HG03439 (cell line): ENCODE data around the gene B3GAT3.
"Not testable (repeated sequence)": the region's sequence is repeated elsewhere in the genome, so short reads cannot be mapped to it uniquely, and the experiment has no call there.

Experiments
- ATAC-seq: cut with Tn5 transposase; IDR thresholded peaks from one replicate; pipeline ENCODE4 v1.9.1; 2021; ENCODE audit warnings: mild to moderate bottlenecking, moderate library complexity; ENCODE audit not compliant: unreplicated experiment

Gene B3GAT3

DNA sequence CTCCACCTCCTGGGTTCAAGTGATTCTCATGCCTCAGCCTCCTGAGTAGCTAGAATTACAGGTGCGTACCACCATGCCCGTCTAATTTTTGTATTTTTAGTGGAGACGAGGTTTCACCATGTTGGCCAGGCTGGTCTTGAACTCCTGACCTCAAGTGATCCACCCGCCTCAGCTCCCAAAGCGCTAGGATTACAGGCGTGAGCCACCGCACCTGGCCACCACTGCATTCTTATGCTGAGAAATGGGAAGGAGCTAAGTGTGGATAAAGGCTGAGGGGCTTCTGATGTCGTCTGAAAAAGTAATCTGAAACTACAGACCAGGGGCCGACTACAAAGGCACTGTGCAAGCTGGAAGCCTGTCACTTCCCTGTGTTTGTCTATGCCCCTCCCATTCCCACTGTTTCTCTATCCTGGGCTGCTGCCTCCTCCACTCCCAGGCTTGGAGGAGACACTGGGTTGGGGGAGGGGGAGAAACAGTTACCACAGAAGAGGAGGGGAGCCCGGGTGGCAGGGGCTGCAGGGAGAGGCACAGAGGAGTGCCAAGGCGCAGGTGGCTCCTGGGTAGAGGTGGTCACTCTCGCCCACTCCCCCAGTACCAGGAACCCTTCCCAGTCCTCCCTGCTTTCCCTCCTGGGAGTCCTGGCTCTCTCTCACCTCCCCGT, 17.2 kb downstream of the B3GAT3 start:
- no peak for ATAC-seq

DNA sequence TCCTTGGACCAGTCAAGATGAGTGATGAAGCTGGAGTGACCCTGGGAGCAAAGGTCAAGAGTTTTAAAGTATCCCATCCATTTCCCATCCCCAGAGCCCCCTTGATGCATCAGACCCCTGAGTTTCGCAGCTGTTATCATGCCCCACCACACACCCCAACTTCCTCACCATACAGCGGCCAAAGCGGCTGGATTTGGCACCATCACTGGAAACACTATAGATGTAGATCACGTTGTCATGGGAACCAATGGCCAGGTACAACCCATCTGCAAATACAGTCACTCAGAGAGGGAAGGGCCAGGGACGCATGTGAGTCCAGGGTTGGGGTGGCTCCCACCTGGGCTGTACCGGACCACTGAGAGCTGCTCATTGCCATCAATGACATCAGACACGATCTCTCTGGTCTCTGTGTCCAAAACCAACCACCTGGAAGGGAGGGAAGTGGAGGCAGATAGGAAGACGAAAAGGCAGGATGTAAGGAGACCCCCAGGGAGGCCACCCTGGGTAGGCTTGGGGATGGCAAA, 17.9 kb downstream of the B3GAT3 start:
- ATAC-seq = no peak

DNA sequence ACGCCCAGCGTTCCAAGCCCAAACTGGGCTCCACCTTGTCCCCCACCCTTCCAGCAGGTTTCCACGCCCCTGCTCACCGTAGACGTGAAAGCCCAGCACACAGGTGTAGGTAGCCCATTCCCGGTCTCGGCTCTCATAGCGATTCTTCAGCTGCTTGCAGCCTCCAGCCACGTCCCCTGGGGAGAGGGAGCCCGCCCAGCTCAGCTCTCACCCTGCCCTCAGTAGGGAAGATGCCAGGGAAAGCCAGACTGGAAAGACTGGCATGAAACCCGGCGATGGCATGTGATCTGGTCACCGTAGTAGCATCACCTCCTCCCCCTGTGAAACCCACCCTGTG, 18.7 kb downstream of the B3GAT3 start:
- no peak for ATAC-seq

DNA sequence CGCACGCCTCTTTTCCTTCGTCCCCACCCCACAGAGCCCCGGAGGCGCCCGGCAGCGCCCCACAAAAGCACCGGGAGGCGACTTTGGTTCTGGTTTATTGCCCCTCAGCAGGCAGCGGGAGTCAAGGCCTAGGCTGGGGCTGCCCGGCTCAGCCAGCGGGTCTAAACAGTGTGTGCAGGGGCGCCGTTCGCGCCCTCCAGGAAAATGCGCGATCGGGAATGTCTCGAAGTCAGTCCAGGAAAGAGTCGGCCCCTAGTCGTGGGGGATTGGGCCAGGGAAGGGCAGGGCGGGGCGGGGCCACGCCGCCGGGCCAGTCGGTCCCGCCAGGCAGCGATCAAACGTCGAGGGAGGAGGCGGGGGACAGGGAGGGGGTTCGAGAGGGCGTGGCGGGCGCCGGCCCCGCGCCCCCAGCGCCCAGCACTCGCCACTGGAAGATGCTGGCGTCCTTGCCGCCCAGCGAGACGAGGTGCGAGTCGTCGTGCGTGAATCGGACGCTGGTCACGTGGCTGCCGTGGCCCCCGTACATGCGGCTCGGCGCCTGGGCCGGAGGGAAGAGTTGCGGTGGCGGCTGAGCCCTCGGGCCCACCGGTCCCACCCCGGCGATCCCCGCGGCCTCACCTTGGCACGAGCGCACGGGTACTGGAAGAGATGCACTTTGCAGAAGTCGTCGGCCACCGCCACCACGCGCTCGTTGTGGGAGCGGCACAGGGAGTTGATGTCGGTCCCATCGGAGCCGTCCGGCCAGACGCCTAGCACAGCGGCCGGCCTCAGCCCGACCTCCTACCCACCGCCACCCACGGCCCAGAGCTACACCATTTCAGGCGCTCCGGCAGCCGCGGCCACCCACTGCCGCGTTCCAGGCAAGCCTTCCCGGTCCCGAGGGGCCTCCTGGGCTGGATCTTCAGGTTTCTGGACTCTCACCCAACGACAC, 19.4 kb downstream of the B3GAT3 start:
- no peak for ATAC-seq

DNA sequence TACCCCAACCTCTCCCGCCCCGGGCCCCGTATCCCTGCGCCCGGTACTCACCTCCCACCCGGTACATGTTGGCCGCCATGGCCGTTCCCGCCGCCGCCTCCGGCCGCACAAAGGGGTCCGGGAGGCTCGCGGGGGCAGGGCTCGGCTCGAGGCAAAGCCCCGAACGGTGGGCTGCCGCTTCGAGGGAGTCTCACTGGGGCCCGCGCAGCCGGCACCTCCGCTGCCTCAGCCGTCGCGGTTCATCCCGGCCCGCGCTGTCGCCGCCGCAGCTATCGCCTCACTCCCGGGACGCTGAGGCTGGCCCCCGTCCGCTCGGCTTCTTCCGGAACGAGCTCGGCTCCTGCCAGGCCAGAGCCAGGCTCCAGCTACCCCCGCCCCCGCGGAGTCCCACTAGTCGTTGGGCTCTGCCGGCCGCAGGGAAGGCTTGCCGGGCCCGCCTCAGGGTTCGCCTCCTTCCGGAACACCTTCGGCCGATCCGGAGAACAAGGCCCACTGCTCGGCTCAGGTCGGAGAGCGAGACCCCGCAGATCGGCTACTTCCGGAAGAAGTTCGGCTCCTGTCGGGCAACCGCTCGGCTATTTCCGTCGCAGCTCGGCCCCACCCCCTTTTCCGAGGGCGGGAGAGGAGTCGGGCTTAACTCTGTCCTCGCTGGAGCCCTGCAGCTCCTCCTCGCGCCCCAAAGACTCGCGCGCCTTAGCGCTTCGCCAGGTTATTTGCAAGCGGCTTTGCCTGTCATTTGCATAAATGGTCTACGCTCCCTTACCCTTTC, 20.2 kb downstream of the B3GAT3 start, which contains the start of gene MTA2:
TSS of gene MTA2 (minus strand) at position 494 of the 769 bp plus-strand sequence. CDS start at position 79, 415 bp downstream.
- ATAC-seq = peak; percentile 73

DNA sequence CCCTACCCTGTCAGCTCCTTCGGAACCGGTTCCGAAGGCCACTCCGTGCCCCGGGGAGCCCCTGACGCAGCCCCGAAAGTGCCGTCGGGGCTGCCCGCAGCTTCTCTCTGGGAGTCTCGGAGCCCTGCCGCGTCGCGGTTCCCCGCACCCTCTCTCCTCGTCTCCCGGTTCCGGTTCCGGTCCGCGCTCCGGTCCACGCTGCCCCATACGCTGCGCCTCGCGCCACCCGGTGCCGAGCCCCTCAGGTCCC, 20.7 kb downstream of the B3GAT3 start:
- ATAC-seq = peak; percentile 11

GRCh38 chr11:62600367-62601121, 21.2 kb downstream of the B3GAT3 start:
- ATAC-seq = no peak

DNA sequence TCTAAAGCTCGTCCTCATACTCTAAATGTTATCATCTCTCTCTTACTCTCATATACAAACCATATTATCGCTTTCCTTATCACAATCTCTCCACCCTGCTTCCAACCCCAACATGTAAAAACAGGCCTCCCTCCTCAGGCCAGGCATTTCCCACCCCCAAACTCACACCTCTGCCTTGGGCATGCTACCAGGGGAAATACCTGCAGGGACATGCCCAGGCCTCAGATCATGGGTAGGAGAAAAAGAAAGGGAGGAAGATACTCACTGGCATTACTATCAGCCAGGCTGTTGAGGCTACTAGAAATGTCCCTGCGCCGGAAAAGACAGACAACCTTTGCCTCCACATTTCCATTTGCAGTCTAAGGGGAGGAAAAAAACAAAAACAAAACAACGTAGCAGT, 21.9 kb downstream of the B3GAT3 start:
- no peak for ATAC-seq

DNA sequence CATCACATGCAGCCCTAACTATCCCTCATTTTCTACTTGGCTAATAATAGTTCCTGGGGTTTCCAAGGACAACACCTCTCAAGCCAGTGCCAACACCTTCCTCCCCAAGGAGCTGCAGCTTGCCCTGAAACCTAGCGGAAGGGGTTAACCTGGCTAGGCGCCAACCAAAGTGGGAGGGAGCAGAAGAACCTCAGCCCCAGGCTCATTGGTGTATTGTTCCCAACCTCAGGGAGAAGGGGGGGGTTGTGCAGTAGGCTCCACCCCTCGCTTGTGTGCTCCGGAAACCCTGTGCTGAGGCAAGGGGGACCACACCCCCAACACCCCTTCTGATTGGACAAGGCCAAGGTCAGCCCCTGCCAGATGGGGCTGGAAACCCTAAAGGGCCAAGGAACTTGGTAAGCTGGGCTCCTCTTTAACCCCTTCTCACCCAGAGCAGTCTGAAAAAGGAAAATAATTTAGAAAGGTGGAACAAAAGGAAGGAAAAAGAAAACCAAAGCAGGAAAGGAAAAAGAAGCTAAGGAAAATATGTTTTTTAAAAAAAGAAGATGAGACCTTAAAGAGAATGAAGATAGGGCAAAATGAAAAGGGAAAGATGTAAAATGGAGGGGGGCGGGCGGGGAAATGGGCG, 22.6 kb downstream of the B3GAT3 start:
- ATAC-seq = peak; percentile 50

GRCh38 chr11:62595124-62595523, 26.7 kb downstream of the B3GAT3 start:
- ATAC-seq = no peak

DNA sequence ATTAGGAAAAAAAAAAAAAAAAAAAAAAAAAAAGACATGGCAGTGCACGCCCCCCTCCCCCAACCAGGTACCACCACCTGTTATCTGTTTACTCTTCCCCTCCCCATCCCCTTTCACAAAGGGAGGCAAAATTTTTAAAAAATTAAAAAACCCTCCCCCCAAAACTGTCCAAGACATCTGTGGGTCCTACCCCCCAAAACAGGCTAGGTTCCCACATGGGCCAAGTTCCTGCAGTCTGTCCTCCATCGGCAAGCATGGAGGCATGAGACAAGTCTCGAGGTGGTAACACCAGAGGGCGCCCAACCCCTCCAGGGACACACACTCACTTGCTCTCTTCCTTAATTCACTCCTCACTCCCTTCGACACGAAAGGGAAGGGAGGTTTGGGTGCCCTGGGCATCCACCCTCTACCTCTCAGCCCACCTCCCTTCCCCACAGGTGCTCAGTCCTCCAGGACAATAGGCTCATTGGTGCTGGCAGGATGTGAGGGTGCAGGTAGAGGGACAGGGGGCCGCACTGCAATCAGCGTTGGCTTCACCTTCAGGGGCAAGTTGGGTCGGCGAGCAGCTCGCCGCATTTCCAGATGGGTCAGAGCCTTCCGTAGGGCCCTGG, 28.2 kb downstream of the B3GAT3 start:
- no peak for ATAC-seq

GRCh38 chr11:62592989-62593421, 28.8 kb downstream of the B3GAT3 start:
- ATAC-seq = no peak

DNA sequence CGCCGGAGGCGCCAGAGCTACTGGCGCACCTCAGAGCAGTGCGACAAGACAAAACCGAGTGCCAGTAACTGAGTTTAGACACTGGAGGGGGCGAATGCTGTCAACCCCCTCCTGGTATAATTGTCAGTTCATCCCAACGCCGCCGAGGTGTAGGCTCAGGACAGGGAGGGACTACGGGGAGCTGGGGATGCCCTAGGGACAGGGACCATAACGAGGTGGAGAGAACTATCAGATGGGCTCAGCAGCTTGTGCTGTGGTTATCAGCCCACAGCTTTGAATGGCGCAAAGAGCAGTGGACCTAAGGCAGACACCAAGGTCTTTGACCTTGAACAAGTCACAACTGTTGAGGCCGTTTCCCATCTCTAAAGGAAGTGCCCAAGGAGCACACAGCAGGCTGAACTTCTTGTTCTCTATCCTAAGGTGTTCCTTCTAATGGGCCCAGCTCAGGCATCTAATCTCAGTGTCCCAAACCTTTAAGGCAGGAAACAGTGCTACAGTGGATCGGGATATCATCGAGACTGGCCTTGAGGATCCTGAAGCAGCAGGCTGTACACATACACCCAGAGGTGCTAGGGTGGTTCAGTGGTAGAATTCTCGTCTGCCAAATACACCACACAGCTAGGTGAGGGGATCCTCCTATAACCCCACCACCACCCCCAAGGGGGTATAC, 29.5 kb downstream of the B3GAT3 start:
- ATAC-seq = no peak

DNA sequence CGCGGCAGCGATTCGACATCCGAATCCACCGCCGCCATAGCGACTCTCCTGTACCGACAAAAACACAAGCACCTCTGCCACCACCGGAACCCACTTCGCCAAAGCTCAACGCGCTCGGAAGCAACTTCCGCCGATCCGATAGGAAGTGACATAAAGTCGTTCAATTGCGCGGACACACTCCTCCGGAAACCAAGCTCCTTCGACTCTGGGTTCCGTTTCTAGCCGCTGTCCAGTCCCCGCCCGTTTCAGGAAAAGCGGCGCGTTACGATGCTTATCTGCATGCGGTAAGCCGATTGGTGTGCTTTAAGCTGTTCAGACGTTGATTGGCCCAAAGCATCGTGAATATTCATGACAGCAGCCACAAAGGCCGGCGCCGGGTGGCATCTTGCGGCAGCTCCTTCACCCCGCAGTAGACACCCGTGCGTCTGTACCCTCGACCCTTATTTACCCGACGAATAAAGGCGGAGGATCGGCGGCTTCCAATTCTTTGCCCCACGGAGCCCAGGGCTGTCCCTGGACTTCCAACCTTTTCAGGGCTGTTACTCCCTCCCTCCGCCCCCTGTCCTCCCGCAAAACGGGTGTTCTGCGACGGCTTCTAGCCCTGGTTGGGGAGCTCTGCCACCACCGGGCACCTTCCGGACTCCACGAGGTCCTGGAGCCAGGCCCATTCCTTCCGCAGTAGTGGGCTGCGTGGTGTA, 30.2 kb downstream of the B3GAT3 start, which contains the start of gene TUT1:
TSS of gene TUT1 (minus strand) at position 76 of the 698 bp plus-strand sequence. CDS start at position 38, 38 bp downstream.
- ATAC-seq = peak; percentile 87

GRCh38 chr11:62588966-62589637, 32.7 kb downstream of the B3GAT3 start:
- no peak for ATAC-seq

DNA sequence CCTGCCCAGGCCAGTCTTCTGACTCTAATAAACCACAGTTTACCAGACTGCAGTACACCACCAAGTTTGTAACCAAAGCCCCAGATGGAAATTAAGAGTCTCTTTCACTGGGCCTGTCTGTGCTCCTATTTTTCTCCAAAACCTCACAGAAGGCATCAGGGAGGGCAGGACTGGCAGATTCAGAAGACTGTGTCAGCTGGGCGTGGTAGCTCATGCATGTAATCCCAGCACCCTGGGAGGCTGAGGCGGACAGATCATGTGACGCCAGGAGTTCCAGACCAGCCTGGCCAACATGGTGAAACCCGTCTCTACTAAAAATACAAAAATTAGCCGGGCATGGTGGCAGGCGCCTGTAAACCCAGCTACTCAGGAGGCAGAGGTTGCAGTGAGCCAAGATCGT, 36.4 kb downstream of the B3GAT3 start:
- not testable (repeated sequence) for ATAC-seq

DNA sequence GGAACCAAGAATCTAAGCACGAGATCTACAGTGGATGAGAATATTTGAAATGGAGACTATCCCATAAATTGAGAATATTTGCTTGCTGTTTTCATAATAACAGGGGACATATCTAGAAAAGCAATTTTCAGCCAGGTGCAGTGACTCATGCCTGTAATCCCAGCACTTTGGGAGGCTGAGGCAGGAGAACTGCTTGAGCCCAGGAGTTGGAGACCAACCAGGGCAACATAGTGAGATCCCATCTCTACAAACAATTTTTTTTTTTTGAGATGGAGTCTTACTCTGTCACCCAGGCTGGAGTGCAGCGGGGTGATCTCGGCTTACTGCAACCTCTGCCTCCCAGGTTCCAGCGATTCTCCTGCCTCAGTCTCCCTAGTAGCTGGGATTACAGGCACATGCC, 40.1 kb downstream of the B3GAT3 start:
- ATAC-seq = not testable (repeated sequence)
